HepG2 (cell line): ENCODE results near the gene C1orf141.

ENCODE experiments used
- ASH2L ChIP-seq: fragments of 300-600, 200-600 bp; sonication (generic); IDR thresholded peaks from 2 replicates; pipeline ENCODE4 v1.7.0; 2017; ENCODE audit warnings: low read depth, mild to moderate bottlenecking, moderate library complexity, mixed read lengths, low read length; ENCODE audit not compliant: insufficient read length
- DNMT1 ChIP-seq: sonication (generic); formaldehyde crosslinking; IDR thresholded peaks from 2 replicates; pipeline ENCODE4 v1.5.1; 2020; ENCODE audit warnings: mild to moderate bottlenecking, missing genetic modification reagents
- EP300 ChIP-seq, 3 experiments: sonication (generic) in 1 of 3; formaldehyde crosslinking in 1 of 3; IDR thresholded peaks; 2 replicates each; pipeline versions ENCODE4 v1.5.1 to v1.6.1; 2011 to 2020; ENCODE audit warnings: low read depth in 2 of 3, low read length in 2 of 3, borderline replicate concordance in 1 of 3, improper control_type of control experiment in 1 of 3, mild to moderate bottlenecking in 1 of 3, missing genetic modification reagents in 1 of 3, moderate library complexity in 1 of 3
- MAFK ChIP-seq, 2 experiments: IDR thresholded peaks in 1 of 2; conservative IDR thresholded peaks in 1 of 2; 2 replicates each; pipeline ENCODE4 v1.6.1; 2011; ENCODE audit warnings: improper control_type of control experiment in 2 of 2, low read length in 2 of 2
- NCOA5 ChIP-seq: sonication (generic); formaldehyde crosslinking; IDR thresholded peaks from 2 replicates; pipeline ENCODE4 v1.4.0; 2020; ENCODE audit warnings: missing genetic modification reagents
- NFYB ChIP-seq: sonication (generic); formaldehyde crosslinking; IDR thresholded peaks from 2 replicates; pipeline ENCODE4 v1.4.0; 2020; ENCODE audit warnings: missing genetic modification reagents
- SIN3A ChIP-seq: IDR thresholded peaks from 2 replicates; pipeline ENCODE4 v1.6.1; 2011; ENCODE audit warnings: low read depth, mild to moderate bottlenecking, control low read depth, low read length, borderline replicate concordance
- ZBTB1 ChIP-seq: sonication (generic); formaldehyde crosslinking; IDR thresholded peaks from 2 replicates; pipeline ENCODE4 v1.4.0; 2020; ENCODE audit warnings: missing genetic modification reagents, borderline replicate concordance
- ZNF569 ChIP-seq: sonication (generic); formaldehyde crosslinking; IDR thresholded peaks from 2 replicates; pipeline ENCODE4 v1.5.0; 2020; ENCODE audit warnings: mild to moderate bottlenecking, missing genetic modification reagents, moderate library complexity, borderline replicate concordance
- TF ChIP-seq, protein P1 (sequence below): IDR thresholded peaks from 2 replicates; pipeline ENCODE4 v1.6.1; 2016
- TF ChIP-seq, protein P2 (sequence below): IDR thresholded peaks from 2 replicates; pipeline ENCODE4 v1.6.1; 2016; ENCODE audit warnings: low read depth

DNA sequence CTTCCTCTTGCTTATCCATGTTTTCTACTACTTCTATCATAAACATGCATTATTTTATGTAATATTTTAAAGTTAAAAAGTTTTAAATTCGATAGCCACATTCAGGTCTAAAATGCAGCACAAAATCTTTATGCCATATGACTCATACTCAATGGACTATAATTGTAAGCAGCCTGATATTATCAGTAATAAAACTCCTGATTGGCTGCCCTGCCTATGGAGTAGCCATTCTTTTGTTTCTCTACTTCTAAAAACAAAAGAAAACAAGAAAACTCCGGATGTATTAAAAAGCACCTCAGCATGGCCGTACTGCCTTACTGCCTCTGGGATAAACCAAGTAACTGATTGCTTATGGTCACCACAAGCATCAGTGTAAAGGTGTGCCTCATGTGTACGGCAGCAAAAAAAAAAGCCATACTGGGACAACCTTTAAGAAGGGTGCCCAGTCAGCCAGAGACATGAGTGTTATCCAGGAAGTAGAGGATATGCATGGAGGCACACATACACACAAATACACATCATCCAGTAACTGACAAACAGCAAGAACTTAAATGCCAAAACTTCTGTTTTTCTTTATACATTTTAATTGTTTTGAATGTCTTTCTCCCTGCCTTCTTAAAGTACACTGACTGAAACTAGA is 90.0 kb downstream of the C1orf141 start:
- TF ChIP-seq NFYB (CRISPR knock-in tag), result no peak
- no peak for TF ChIP-seq ZNF569 (CRISPR knock-in tag)
- TF ChIP-seq MAFK (conservative IDR thresholded peaks at IDR 0.05 in 1 of 2, IDR thresholded peaks at IDR 0.05 in 1 of 2; ENCODE audit: low read length in 2 of 2), result no peak
- TF ChIP-seq SIN3A, result no peak
- TF ChIP-seq EP300 (IDR thresholded peaks at IDR 0.05; ENCODE audit: low read depth in 2 of 2, low read length in 2 of 2), result no peak
- TF ChIP-seq EP300 (CRISPR knock-in tag; IDR thresholded peaks at IDR 0.05; ENCODE audit: borderline replicate concordance), result no peak
- TF ChIP-seq DNMT1 (CRISPR knock-in tag), result no peak
- TF ChIP-seq, protein P1, sequence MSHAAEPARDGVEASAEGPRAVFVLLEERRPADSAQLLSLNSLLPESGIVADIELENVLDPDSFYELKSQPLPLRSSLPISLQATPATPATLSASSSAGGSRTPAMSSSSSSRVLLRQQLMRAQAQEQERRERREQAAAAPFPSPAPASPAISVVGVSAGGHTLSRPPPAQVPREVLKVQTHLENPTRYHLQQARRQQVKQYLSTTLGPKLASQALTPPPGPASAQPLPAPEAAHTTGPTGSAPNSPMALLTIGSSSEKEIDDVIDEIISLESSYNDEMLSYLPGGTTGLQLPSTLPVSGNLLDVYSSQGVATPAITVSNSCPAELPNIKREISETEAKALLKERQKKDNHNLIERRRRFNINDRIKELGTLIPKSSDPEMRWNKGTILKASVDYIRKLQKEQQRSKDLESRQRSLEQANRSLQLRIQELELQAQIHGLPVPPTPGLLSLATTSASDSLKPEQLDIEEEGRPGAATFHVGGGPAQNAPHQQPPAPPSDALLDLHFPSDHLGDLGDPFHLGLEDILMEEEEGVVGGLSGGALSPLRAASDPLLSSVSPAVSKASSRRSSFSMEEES (CRISPR knock-in tag), result no peak
- TF ChIP-seq, protein P2, sequence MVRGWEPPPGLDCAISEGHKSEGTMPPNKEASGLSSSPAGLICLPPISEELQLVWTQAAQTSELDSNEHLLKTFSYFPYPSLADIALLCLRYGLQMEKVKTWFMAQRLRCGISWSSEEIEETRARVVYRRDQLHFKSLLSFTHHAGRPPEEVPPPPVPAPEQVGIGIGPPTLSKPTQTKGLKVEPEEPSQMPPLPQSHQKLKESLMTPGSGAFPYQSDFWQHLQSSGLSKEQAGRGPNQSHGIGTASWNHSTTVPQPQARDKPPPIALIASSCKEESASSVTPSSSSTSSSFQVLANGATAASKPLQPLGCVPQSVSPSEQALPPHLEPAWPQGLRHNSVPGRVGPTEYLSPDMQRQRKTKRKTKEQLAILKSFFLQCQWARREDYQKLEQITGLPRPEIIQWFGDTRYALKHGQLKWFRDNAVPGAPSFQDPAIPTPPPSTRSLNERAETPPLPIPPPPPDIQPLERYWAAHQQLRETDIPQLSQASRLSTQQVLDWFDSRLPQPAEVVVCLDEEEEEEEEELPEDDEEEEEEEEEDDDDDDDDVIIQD (CRISPR knock-in tag), result no peak
- no peak for TF ChIP-seq ZBTB1 (CRISPR knock-in tag)
- TF ChIP-seq NCOA5, result no peak
- TF ChIP-seq ASH2L, result no peak
